NK-92 treated with Interleukin-12 subunit alpha and Interleukin-12 subunit beta, amount 100 ng/mL, for 24 hours (cell line): ENCODE measurements around the gene TBXAS1.
"Not testable (repeated sequence)": the region's sequence is repeated elsewhere in the genome, so short reads cannot be mapped to it uniquely, and the experiment has no call there.

Source experiments
- DNase-seq: peaks from one replicate; lab custom pipeline; 2025; lab: John Stamatoyannopoulos, UW

TBXAS1 gene

GRCh38 chr7:139914306-139915267 lies 85.5 kb downstream of the TBXAS1 start:
- DNase-seq = no peak

- no peak for DNase-seq
Measured at GRCh38 chr7:139915268-139915863, 86.3 kb downstream of the TBXAS1 start.

- DNase-seq = peak; percentile 72
Measured at GRCh38 chr7:139915864-139916716, 87.0 kb downstream of the TBXAS1 start.

- DNase-seq = no peak
Measured at GRCh38 chr7:139916717-139917395, 87.8 kb downstream of the TBXAS1 start.

- no peak for DNase-seq
Measured at GRCh38 chr7:139917851-139918250, 88.8 kb downstream of the TBXAS1 start.

GRCh38 chr7:139918480-139918879 lies 89.4 kb downstream of the TBXAS1 start:
- DNase-seq = no peak

GRCh38 chr7:139923090-139923489 lies 94.0 kb downstream of the TBXAS1 start:
- no peak for DNase-seq

GRCh38 chr7:139924461-139924860 lies 95.4 kb downstream of the TBXAS1 start:
- DNase-seq = no peak

GRCh38 chr7:139929221-139929620 lies 100.2 kb downstream of the TBXAS1 start:
- DNase-seq = not testable (repeated sequence)

GRCh38 chr7:139930286-139930965 lies 101.4 kb downstream of the TBXAS1 start:
- DNase-seq = no peak

- no peak for DNase-seq
Measured at GRCh38 chr7:139931190-139931934, 102.3 kb downstream of the TBXAS1 start.

GRCh38 chr7:139932531-139932930 lies 103.5 kb downstream of the TBXAS1 start:
- no peak for DNase-seq

- no peak for DNase-seq
Measured at GRCh38 chr7:139936760-139937310, 107.8 kb downstream of the TBXAS1 start.

- no peak for DNase-seq
Measured at GRCh38 chr7:139937715-139938114, 108.7 kb downstream of the TBXAS1 start.

GRCh38 chr7:139940866-139941265 lies 111.8 kb downstream of the TBXAS1 start:
- no peak for DNase-seq

- DNase-seq = no peak
Measured at GRCh38 chr7:139941421-139941820, 112.4 kb downstream of the TBXAS1 start.

- no peak for DNase-seq
Measured at GRCh38 chr7:139941866-139942265, 112.8 kb downstream of the TBXAS1 start.

GRCh38 chr7:139942636-139943035 lies 113.6 kb downstream of the TBXAS1 start:
- DNase-seq = no peak

GRCh38 chr7:139943401-139943800 lies 114.3 kb downstream of the TBXAS1 start:
- DNase-seq = no peak

GRCh38 chr7:139944248-139944647 lies 115.2 kb downstream of the TBXAS1 start:
- no peak for DNase-seq
